Left lung (tissue), 10 donors: ENCODE data around the gene PISD. TPM values are rescaled to one million over a fixed set of nuclear protein-coding genes. Genes with fewer than 3 reads are reported as not detected.
A peak's percentile ranks its signal among the peaks of the same experiment; 100 is the strongest.

ENCODE experiments used
- ATAC-seq: fragments of 200-7000 bp; cut with Tn5 transposase; one replicate; pipeline ENCODE4 v1.9.1; 2020; ENCODE audit warnings: moderate library complexity
- DNase-seq, 4 donors: peaks; one replicate each; pipeline ENCODE4 v3.0.0-alpha.2; 2013 to 2020
- H3K27ac ChIP-seq, 2 donors: fragments of 200-600 bp; sonication (generic) in 1 of 2; one replicate each; pipeline versions ENCODE4 v1.5.0 to v1.8.0; 2020 to 2021
- H3K27me3 ChIP-seq, 2 donors: fragments of 200-600 bp; sonication (generic) in 1 of 2; one replicate each; pipeline versions ENCODE4 v1.5.0 to v1.8.0; 2020 to 2021
- H3K36me3 ChIP-seq, 2 donors: fragments of 200-600 bp; sonication (generic) in 1 of 2; one replicate each; pipeline versions ENCODE4 v1.5.0 to v1.8.0; 2020 to 2021
- H3K4me1 ChIP-seq, 2 donors: fragments of 200-600 bp; one replicate each; pipeline ENCODE4 v1.8.0; 2021
- H3K4me3 ChIP-seq, 2 donors: fragments of 200-600 bp; sonication (generic) in 1 of 2; one replicate each; pipeline versions ENCODE4 v1.5.0 to v1.8.0; 2020 to 2021; ENCODE audit warnings: mild to moderate bottlenecking in 1 of 2
- H3K9me3 ChIP-seq, 2 donors: fragments of 200-600 bp; sonication (generic) in 1 of 2; one replicate each; pipeline versions ENCODE4 v1.5.0 to v1.8.0; 2020 to 2021
- intact Hi-C, 2 donors: fragments of 100-400 bp; cut with DNase I; formaldehyde crosslinking; loops; one replicate each; pipeline versions ENCODE4 v1.11.2 to v1.14.2; 2022
- polyA plus RNA-seq, 6 donors: library from polyadenylated mRNA; unstranded; fragments of 120-200 nt; gene quantifications; one replicate each; pipeline ENCODE4 v1.2.1, GENCODE V29; 2013; ENCODE audit not compliant: insufficient read length in 6 of 6
- total RNA-seq, 2 donors: library from RNA; stranded (reverse); fragmentation: NEBNext Ultra II Directional; extraction: Animal tissue kit (Norgen Biotek cat#: 25700); gene quantifications; one replicate each; pipeline ENCODE4 v1.2.1, GENCODE V29; 2021
- TF ChIP-seq, protein P1 (sequence below), 2 donors: fragments of 200-600 bp; sonication (generic) in 1 of 2; IDR thresholded peaks; one replicate each; pipeline versions ENCODE4 v1.5.0 to v1.8.0; 2021; ENCODE audit warnings: antibody characterized with exemption in 2 of 2
- donor health status: DM: no; HTN: yes; CAD: no.
- donor health status: DM: no; HTN: no; CAD: no.

Gene PISD
- total and polyA plus RNA-seq, 8 donors, result 22.6 to 60.5 (median 29.0) TPM

DNA sequence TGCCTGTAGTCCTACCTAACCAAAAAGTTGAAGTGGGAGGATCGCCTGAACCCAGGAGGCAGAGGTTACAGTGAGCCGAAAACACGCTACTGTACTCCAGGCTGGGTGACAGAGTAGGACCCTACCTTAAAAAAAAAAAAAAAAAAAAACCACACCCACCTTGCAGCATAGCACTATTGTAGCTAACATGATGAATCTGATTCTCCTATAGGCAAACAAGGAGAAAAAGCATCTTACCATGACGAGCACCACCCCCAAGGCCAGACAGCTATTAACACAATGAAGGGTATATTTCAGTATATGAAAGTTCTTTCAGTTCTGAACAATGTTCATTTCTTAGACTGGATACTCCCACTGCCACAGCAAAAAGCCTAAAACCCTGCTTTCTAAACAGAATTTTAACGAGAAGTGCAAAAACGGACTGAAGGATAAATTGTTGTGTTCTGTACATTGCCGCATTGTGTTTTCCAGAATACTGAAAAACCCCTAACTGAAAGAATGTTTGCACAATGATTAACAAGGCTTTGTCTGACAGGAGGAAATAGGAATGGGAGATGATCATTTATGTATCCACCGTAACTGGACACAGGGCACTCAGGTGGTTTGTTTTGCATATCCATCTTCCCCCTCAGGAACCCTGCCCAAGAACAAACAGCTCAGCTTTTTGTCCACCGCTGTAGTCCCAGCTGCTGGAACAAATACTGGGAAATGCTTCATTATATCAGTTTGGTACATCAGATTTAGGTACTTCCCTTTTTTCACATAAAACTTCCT is 8.9 kb downstream of the PISD start:
- Histone ChIP-seq H3K27me3 (no peaks in the 10 kb centered on the region), H3K36me3 (peaks cover 0 to 11% of the 10 kb centered on the region in 2 donors), H3K27ac (no peak overlapping the region), H3K9me3 (no peaks in the 10 kb centered on the region), H3K4me1 (peaks cover 0 to 32% of the 10 kb centered on the region in 2 donors), H3K4me3 (no peak overlapping the region)
- intact Hi-C loops, result no loop called here
- TF ChIP-seq, protein P1, sequence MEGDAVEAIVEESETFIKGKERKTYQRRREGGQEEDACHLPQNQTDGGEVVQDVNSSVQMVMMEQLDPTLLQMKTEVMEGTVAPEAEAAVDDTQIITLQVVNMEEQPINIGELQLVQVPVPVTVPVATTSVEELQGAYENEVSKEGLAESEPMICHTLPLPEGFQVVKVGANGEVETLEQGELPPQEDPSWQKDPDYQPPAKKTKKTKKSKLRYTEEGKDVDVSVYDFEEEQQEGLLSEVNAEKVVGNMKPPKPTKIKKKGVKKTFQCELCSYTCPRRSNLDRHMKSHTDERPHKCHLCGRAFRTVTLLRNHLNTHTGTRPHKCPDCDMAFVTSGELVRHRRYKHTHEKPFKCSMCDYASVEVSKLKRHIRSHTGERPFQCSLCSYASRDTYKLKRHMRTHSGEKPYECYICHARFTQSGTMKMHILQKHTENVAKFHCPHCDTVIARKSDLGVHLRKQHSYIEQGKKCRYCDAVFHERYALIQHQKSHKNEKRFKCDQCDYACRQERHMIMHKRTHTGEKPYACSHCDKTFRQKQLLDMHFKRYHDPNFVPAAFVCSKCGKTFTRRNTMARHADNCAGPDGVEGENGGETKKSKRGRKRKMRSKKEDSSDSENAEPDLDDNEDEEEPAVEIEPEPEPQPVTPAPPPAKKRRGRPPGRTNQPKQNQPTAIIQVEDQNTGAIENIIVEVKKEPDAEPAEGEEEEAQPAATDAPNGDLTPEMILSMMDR (IDR thresholded peaks at IDR 0.05), result no peak
- ATAC-seq, result no peak
- DNase-seq, result no peak

DNA sequence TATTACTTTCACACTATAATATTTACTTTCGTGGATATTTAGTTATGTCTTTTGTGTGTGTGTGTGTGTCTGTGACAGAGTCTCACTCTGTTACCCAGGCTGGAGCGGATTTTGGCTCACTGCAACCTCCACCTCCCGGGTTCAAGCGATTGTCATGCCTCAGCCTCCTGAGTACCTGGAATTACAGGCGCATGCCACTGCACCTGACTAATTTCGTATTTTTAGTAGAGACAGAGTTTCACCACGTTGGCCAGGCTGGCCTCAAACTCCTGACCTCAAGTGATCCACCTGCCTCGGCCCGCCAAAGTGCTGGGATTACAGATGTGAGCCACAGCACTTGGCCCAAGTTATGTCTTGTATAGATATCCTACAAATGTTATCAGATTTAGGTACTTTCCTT is 9.9 kb downstream of the PISD start:
- peaks cover 0 to 21% of the 10 kb centered on the region in 2 donors for H3K36me3 ChIP-seq
- H3K4me3 ChIP-seq, result no peak overlapping the region
- no peaks in the 10 kb centered on the region for H3K9me3 ChIP-seq
- TF ChIP-seq, protein P1 (IDR thresholded peaks at IDR 0.05), result no peak
- intact Hi-C loops, result no loop called here
- no peak overlapping the region for H3K27ac ChIP-seq
- no peaks in the 10 kb centered on the region for H3K27me3 ChIP-seq
- H3K4me1 ChIP-seq, result peaks cover 0 to 37% of the 10 kb centered on the region in 2 donors
- no peak for DNase-seq
- ATAC-seq, result no peak

DNA sequence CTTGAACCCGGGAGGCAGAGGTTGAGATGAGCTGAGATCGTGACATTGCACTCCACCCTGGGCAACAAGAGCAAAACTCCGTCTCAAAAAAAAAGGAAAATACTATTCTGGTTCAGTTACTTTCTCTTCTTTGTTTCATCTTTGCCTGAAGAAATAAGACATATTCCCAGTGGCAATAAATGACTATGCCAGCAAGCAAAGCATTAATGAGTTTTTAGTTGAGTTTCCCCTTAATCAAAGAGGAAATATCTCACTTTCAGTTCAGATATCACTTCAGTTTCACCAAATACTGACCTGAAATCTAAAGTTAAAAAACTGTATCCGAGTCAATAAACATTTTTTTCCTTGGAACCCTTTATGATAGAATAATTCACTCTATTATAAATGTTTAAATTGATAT is 10.4 kb downstream of the PISD start:
- TF ChIP-seq, protein P1 (IDR thresholded peaks at IDR 0.05), result no peak

DNA sequence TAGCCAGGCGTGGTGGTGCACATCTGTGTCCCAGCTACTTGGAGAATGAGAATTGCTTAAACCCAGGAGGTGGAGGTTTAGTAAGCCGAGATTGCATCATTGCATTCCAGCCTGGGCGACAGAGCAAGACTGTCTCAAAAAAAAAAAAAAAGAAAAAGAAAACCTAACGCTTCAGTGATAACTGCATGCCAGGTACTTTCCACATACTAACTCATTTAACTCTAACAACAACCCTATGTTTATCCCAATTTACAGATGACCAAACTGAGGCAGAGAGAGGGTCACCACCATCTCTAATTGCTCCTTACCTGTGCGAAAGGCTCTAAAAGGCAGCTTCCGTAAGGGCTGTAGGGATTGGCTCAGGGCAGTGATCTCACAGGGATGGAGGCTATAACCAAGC is 11.6 kb downstream of the PISD start:
- TF ChIP-seq, protein P1 (IDR thresholded peaks at IDR 0.05), result no peak
- no peak overlapping the region for H3K27ac ChIP-seq
- peaks cover 0 to 21% of the 10 kb centered on the region in 2 donors for H3K36me3 ChIP-seq
- H3K9me3 ChIP-seq, result no peaks in the 10 kb centered on the region
- no peak overlapping the region for H3K4me3 ChIP-seq
- H3K4me1 ChIP-seq, result peaks cover 0 to 50% of the 10 kb centered on the region in 2 donors
- DNase-seq (no peak), ATAC-seq (peak; percentile 55)
- H3K27me3 ChIP-seq, result no peaks in the 10 kb centered on the region
- intact Hi-C loops, result no loop called here

More for the DNA sequence above, 10.4 kb downstream of the PISD start:
- DNase-seq (no peak), ATAC-seq (no peak)
- intact Hi-C loops, result no loop called here
- Histone ChIP-seq H3K36me3 (peaks cover 0 to 21% of the 10 kb centered on the region in 2 donors), H3K27me3 (no peaks in the 10 kb centered on the region), H3K4me1 (peaks cover 0 to 41% of the 10 kb centered on the region in 2 donors), H3K27ac (no peak overlapping the region), H3K9me3 (no peaks in the 10 kb centered on the region), H3K4me3 (no peak overlapping the region)

DNA sequence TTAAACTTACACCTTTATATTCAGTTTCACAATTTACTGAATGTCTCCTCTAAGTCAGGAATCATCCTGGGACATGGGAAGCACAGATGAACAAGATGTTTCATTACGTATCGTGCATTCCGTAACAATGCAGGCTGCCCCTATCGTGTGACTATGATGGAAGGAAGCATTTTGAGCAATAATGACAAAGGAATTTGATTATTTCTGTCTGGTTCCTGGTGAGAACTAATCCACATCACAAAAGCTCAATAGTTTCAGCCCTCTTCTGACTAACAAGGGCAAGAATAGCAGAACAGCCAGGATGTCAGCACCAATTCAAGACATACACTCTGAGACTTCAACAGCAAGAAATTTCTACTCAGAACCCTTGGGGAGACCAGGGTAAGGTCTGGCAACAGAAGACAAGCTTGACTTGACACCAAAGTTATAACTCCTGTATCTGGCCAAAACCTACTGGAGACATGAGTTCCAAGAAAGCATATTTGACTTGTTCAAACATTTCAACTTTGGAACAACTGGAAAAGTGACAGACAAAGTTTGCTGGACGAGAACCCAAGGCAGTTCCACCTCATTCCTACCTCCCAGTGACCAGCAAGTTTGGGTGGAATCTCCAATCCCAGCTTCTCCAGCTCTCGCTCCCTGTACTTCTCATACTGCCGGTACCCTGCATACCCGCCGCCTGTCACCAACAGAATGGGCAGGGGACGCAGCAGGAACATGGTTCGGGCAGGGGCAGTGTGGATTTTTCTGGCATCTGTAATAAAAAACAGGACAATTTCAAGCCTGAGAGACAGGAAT is 14.3 kb downstream of the PISD start:
- Histone ChIP-seq H3K9me3 (no peaks in the 10 kb centered on the region), H3K27ac (no peak overlapping the region), H3K36me3 (peaks cover 0 to 31% of the 10 kb centered on the region in 2 donors), H3K4me3 (no peak overlapping the region), H3K4me1 (peaks cover 0 to 50% of the 10 kb centered on the region in 2 donors), H3K27me3 (no peaks in the 10 kb centered on the region)
- no peak for DNase-seq
- intact Hi-C loops, result no loop called here
- no peak for ATAC-seq
- TF ChIP-seq, protein P1 (IDR thresholded peaks at IDR 0.05), result no peak
